Memory B cell (primary cell): ENCODE measurements around the gene SEMA5B.

ENCODE experiments used
- ATAC-seq: fragments of 150-1000 bp; cut with Tn5 transposase; 2 replicates; pipeline ENCODE4 v1.10.0; 2021; ENCODE audit warnings: low read depth, mild to moderate bottlenecking, moderate library complexity
- DNase-seq, 2 donors: peaks; one replicate each; pipeline ENCODE4 v3.0.0; 2022; ENCODE audit warnings: low spot score in 2 of 2
- H3K27ac Mint-ChIP-seq: one replicate; pipeline ENCODE4 v1.8.0; 2022; ENCODE audit warnings: mild to moderate bottlenecking, moderate library complexity, mixed read lengths
- H3K27me3 Mint-ChIP-seq: one replicate; pipeline ENCODE4 v1.8.0; 2022; ENCODE audit warnings: mixed read lengths
- H3K36me3 Mint-ChIP-seq: one replicate; pipeline ENCODE4 v1.8.0; 2022; ENCODE audit warnings: mild to moderate bottlenecking, mixed read lengths
- H3K4me1 Mint-ChIP-seq: one replicate; pipeline ENCODE4 v1.8.0; 2022; ENCODE audit warnings: mixed read lengths
- H3K4me3 Mint-ChIP-seq: one replicate; pipeline ENCODE4 v1.8.0; 2022; ENCODE audit warnings: mild to moderate bottlenecking, moderate library complexity, mixed read lengths
- H3K9me3 Mint-ChIP-seq: one replicate; pipeline ENCODE4 v1.8.0; 2022; ENCODE audit warnings: mixed read lengths

SEMA5B gene

GRCh38 chr3:122925756-122926155 is 101.8 kb downstream of the SEMA5B start:
- H3K36me3 Mint-ChIP-seq, result no peaks in the 10 kb centered on the region
- ATAC-seq (no peak), DNase-seq (no peak)
- H3K4me1 Mint-ChIP-seq, result no peaks in the 10 kb centered on the region
- no peaks in the 10 kb centered on the region for H3K9me3 Mint-ChIP-seq
- no peak overlapping the region for H3K27ac Mint-ChIP-seq
- H3K4me3 Mint-ChIP-seq, result no peak overlapping the region
- H3K27me3 Mint-ChIP-seq, result peaks cover 8% of the 10 kb centered on the region

- Mint-ChIP-seq H3K9me3 (no peaks in the 10 kb centered on the region), H3K36me3 (no peaks in the 10 kb centered on the region), H3K27ac (no peak overlapping the region), H3K4me3 (no peak overlapping the region), H3K27me3 (peaks cover 12% of the 10 kb centered on the region), H3K4me1 (no peaks in the 10 kb centered on the region)
- ATAC-seq (no peak), DNase-seq (no peak)
These were observed 103.5 kb downstream of the SEMA5B start for GRCh38 chr3:122924056-122924455.

GRCh38 chr3:122923611-122924010 is 104.0 kb downstream of the SEMA5B start:
- no peak for ATAC-seq
- Mint-ChIP-seq H3K36me3 (no peaks in the 10 kb centered on the region), H3K9me3 (no peaks in the 10 kb centered on the region), H3K27ac (no peak overlapping the region), H3K27me3 (peaks cover 11% of the 10 kb centered on the region), H3K4me3 (no peak overlapping the region), H3K4me1 (no peaks in the 10 kb centered on the region)
- no peak for DNase-seq

GRCh38 chr3:122921791-122922651 is 105.5 kb downstream of the SEMA5B start:
- Mint-ChIP-seq H3K36me3 (no peaks in the 10 kb centered on the region), H3K4me1 (no peaks in the 10 kb centered on the region), H3K9me3 (no peaks in the 10 kb centered on the region), H3K27me3 (peaks cover 8% of the 10 kb centered on the region), H3K4me3 (peak overlapping the region; percentile 66), H3K27ac (no peak overlapping the region)
- ATAC-seq (peak; percentile 78), DNase-seq (peak in 1 of 2 donors; percentile 38)

- ATAC-seq (no peak), DNase-seq (no peak)
- H3K27ac Mint-ChIP-seq, result no peak overlapping the region
- peaks cover 8% of the 10 kb centered on the region for H3K4me1 Mint-ChIP-seq
- H3K36me3 Mint-ChIP-seq, result no peaks in the 10 kb centered on the region
- no peaks in the 10 kb centered on the region for H3K9me3 Mint-ChIP-seq
- peaks cover 8% of the 10 kb centered on the region for H3K27me3 Mint-ChIP-seq
- no peak overlapping the region for H3K4me3 Mint-ChIP-seq
These were observed 106.6 kb downstream of the SEMA5B start for GRCh38 chr3:122920986-122921385.

GRCh38 chr3:122919291-122919610 is 108.3 kb downstream of the SEMA5B start:
- H3K9me3 Mint-ChIP-seq, result no peaks in the 10 kb centered on the region
- no peak for DNase-seq
- H3K4me3 Mint-ChIP-seq, result no peak overlapping the region
- peaks cover 9% of the 10 kb centered on the region for H3K27me3 Mint-ChIP-seq
- no peak overlapping the region for H3K27ac Mint-ChIP-seq
- H3K36me3 Mint-ChIP-seq, result no peaks in the 10 kb centered on the region
- ATAC-seq, result no peak
- peaks cover 13% of the 10 kb centered on the region for H3K4me1 Mint-ChIP-seq

GRCh38 chr3:122918576-122919290 is 108.8 kb downstream of the SEMA5B start:
- peaks cover 11% of the 10 kb centered on the region for H3K27me3 Mint-ChIP-seq

GRCh38 chr3:122917412-122917811 is 110.2 kb downstream of the SEMA5B start:
- Mint-ChIP-seq H3K36me3 (no peaks in the 10 kb centered on the region), H3K4me3 (no peak overlapping the region), H3K9me3 (no peaks in the 10 kb centered on the region), H3K4me1 (peaks cover 14% of the 10 kb centered on the region), H3K27me3 (peaks cover 8% of the 10 kb centered on the region), H3K27ac (no peak overlapping the region)
- no peak for DNase-seq
- ATAC-seq, result no peak

More at GRCh38 chr3:122918576-122919290, 108.8 kb downstream of the SEMA5B start:
- no peaks in the 10 kb centered on the region for H3K36me3 Mint-ChIP-seq
- no peak overlapping the region for H3K27ac Mint-ChIP-seq
- H3K4me3 Mint-ChIP-seq, result no peak overlapping the region
- DNase-seq (no peak), ATAC-seq (no peak)
- H3K9me3 Mint-ChIP-seq, result no peaks in the 10 kb centered on the region
- H3K4me1 Mint-ChIP-seq, result peaks cover 14% of the 10 kb centered on the region

GRCh38 chr3:122916580-122916979 is 111.0 kb downstream of the SEMA5B start:
- Mint-ChIP-seq H3K9me3 (no peaks in the 10 kb centered on the region), H3K27me3 (peaks cover 7% of the 10 kb centered on the region), H3K4me1 (peaks cover 14% of the 10 kb centered on the region), H3K36me3 (no peaks in the 10 kb centered on the region), H3K4me3 (no peak overlapping the region), H3K27ac (no peak overlapping the region)
- DNase-seq, result no peak
- ATAC-seq, result peak; percentile 62

GRCh38 chr3:122916084-122916483 is 111.5 kb downstream of the SEMA5B start:
- ATAC-seq (peak; percentile 29), DNase-seq (no peak)
- Mint-ChIP-seq H3K4me1 (peaks cover 14% of the 10 kb centered on the region), H3K27ac (no peak overlapping the region), H3K27me3 (peaks cover 9% of the 10 kb centered on the region), H3K36me3 (no peaks in the 10 kb centered on the region), H3K9me3 (no peaks in the 10 kb centered on the region), H3K4me3 (no peak overlapping the region)

- H3K36me3 Mint-ChIP-seq, result peaks cover 1% of the 10 kb centered on the region
- H3K4me1 Mint-ChIP-seq, result peaks cover 14% of the 10 kb centered on the region
- H3K9me3 Mint-ChIP-seq, result no peaks in the 10 kb centered on the region
- no peak for ATAC-seq
- H3K27ac Mint-ChIP-seq, result no peak overlapping the region
- peaks cover 11% of the 10 kb centered on the region for H3K27me3 Mint-ChIP-seq
- no peak overlapping the region for H3K4me3 Mint-ChIP-seq
- DNase-seq, result no peak
These were observed 112.1 kb downstream of the SEMA5B start for GRCh38 chr3:122915300-122916055.

GRCh38 chr3:122913539-122914100 is 113.9 kb downstream of the SEMA5B start:
- Mint-ChIP-seq H3K36me3 (peaks cover 3% of the 10 kb centered on the region), H3K27me3 (peaks cover 15% of the 10 kb centered on the region), H3K27ac (no peak overlapping the region), H3K4me3 (no peak overlapping the region), H3K9me3 (no peaks in the 10 kb centered on the region), H3K4me1 (peaks cover 14% of the 10 kb centered on the region)
- ATAC-seq, result no peak
- DNase-seq, result no peak

GRCh38 chr3:122912772-122913538 is 114.6 kb downstream of the SEMA5B start:
- no peak overlapping the region for H3K4me3 Mint-ChIP-seq
- H3K36me3 Mint-ChIP-seq, result peaks cover 3% of the 10 kb centered on the region
- H3K27me3 Mint-ChIP-seq, result peaks cover 15% of the 10 kb centered on the region

More at GRCh38 chr3:122912772-122913538, 114.6 kb downstream of the SEMA5B start:
- Mint-ChIP-seq H3K4me1 (peaks cover 14% of the 10 kb centered on the region), H3K9me3 (no peaks in the 10 kb centered on the region), H3K27ac (no peak overlapping the region)
- no peak for ATAC-seq
- no peak for DNase-seq
